Left renal cortex interstitium (tissue), 4 donors: ENCODE data around the gene MINDY2. TPM values are rescaled to one million over a fixed set of nuclear protein-coding genes. Genes with fewer than 3 reads are reported as not detected.
"Not testable (repeated sequence)": the region's sequence is repeated elsewhere in the genome, so short reads cannot be mapped to it uniquely, and the experiment has no call there.

Experiments used
- DNase-seq, 4 donors: peaks; one replicate each; pipeline ENCODE4 v3.0.0-alpha.2; 2013; ENCODE audit warnings: low read depth in 4 of 4, low spot score in 2 of 4, missing footprints in 1 of 4
- polyA plus RNA-seq, 4 donors: library from polyadenylated mRNA; unstranded; fragments of 120-200 nt; gene quantifications; one replicate each; pipeline ENCODE4 v1.2.1, GENCODE V29; 2013; ENCODE audit not compliant: insufficient read length in 4 of 4

MINDY2 gene
- polyA plus RNA-seq, 4 donors: 23.1 to 33.8 (median 26.5) TPM

DNA sequence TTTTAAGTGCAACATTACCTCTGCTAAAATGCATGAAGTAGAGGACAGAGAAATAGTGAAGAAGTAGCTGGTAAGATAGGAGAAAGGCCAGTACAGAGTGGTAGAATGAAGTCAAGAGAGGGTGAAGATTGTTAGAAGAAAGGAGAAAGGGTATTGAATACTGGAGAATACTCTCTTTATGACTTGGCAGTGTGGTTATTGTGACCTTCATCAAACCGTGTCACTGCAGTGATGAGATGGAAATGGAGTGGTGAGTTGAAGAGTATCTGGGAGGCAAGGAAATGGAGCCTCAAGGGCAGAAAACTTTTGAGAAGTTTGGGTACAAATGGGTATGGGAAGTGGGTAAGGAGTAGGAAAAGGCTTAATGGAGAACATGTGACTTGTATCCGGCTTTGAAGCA lies 24.7 kb downstream of the MINDY2 start:
- no peak for DNase-seq

DNA sequence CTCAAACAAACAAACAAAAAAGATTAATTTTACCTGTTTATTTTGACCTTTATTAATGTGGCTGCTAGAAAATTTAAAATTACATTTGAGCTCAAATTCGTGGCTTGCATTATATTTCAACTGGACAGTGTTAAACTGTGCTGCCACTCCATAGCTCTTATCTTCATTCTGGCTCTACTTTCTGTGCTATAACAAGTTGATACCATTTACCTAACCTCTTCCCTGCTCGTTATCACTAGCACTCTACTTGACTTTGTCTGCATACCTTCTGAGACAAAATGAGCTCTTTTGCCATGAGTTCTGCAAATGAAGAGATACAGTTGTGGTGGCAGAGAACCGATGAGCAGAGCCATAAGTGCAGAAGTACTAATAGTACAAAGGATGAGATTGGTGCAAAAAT lies 26.4 kb downstream of the MINDY2 start:
- no peak for DNase-seq

DNA sequence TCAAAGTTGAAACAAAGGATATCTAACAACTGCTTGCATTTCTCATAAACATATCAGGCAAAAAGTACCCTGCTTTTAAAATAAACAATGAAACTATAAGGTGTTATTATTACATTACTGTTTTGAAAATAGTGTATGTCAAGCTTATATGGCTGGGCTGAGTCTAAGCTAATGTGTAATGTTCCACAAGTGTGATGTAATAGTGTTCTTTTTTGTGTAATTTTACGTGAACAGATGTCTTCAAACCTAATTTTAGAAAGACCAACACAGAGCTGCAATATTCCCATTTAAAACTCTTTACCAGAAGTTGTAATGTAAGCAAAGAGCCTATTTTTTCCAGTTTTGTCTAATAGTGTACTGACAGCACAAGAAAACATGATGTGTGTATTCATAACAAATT lies 34.0 kb downstream of the MINDY2 start:
- DNase-seq: no peak

DNA sequence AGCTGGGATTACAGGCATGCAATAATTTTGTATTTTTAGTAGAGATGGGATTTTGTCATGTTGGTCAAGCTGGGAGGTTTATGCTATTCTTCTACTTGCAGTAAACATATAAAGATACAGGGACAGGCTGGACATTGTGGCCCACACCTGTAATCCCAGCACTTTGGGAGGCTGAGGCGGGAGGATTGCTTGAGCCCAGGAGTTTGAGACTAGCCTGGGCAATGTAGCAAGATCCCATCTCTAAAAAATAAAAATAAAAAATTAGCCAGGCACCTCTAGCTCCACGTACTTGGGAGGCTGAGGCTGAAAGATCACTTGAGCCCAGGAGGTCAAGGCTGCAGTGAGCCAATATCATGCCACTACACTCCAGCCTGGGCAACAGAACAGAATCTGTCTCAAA lies 52.2 kb downstream of the MINDY2 start:
- not testable (repeated sequence) for DNase-seq

DNA sequence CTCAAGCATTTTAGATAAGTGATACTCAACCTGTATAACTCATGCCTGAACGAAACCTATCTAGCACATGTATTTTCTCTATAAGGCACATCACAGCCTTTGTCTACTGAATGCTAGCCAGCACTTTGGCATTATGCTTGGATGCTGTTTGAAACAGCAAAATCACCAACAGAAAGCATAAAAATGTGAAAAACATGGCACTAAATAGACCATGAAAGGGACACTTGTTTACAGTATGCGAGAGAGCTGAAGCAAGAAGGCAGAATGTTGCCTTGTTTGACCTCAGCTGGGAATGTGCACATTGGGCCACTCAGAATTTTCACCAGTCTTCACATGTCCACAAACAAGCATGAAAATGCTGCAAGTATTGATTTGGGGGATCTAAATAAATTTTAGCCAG lies 59.5 kb downstream of the MINDY2 start:
- DNase-seq: no peak

DNA sequence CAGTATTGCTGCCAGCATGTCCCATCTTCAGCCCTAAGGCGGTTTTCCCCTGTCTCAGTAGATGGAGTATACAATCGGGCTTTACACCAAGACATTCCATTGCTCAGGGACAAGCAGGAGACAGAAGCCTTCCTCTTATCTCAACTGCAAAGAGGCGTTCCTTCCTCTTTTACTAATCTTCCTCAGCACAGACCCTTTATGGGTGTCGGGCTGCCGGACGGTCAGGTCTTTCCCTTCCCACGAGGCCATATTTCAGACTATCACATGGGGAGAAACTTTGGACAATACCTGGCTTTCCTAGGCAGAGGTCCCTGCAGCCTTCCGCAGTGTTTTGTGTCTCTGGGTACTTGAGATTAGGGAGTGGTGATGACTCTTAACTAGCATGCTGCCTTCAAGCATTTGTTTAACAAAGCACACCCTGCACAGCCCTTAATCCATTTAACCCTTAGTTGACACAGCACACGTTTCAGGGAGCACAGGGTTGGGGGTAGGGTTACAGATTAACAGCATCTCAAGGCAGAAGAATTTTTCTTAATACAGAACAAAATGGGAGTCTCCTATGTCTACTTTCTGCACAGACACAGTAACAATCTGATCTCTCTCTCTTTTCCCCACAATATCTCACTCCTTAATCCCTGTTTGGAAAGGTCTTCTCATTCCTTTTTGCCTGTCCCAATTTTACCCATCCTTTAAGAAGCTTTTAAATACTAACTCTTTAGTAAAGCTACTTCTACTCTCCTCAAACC lies 62.8 kb downstream of the MINDY2 start:
- DNase-seq: not testable (repeated sequence)

DNA sequence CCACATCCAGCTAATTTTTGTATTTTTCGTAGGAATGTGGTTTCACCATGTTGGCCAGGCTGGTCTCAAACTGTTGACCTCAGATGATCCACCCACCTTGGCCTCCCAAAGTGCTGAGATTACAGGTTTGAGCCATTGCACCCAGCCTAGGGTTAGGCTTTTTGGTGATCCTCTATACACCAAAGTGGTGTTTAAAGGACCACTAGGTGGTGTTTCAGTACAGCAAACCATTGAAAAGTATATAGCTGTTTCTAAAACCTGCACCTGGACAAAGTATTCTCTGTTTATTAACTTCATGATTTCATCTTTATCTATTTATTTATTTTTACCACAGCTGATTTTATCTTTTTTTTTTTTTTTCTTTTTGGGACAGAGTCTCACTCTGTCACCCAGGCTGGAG lies 68.4 kb downstream of the MINDY2 start:
- no peak for DNase-seq

DNA sequence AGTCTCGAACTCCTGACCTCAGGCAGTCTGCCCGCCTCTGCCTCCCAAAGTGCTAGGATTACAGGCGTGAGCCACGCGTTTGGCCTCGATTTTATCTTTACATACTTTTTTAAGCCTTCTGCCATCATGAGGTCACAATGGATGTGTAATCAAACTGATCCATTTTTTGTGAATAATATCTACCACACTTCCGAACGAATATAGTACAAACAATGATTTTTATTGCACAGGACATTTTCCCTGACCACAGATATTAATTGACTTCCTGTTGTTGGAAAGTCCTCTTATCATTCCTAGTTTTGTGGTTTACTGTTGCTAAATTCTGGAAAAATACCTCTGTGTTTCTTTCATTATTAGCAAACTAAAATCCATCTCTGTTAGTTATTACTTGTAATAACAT lies 68.9 kb downstream of the MINDY2 start:
- DNase-seq: no peak

DNA sequence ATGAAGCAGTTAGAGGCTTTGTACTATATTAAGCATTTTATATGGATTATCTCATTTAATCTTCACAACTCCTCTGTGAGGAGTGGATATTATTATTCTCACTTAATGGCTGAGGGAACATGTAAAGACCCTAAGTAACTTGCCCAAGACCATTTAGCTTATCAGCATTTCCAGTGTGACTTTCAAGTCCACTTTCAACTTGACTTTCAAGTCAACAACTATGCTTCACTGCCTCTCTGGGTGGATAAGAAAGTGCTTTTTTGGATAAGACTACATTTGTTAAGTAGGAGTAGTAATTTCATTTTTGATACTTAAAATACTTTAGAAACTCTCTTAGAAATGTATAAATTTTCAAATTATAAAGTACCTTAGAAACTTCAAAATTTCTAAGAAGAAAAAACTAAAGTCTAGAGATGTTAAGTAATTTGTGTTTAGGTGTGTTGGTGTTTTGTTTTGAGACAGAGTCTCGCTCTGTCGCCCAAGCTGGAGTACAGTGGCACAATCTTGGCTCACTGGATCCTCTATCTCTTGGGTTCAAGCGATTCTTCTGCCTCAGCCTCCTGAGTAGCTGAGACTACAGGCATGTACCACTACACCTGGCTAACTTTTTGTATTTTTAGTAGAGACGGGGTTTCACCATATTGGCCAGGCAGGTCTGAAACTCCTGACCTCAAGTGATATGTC lies 71.8 kb downstream of the MINDY2 start:
- DNase-seq: no peak

DNA sequence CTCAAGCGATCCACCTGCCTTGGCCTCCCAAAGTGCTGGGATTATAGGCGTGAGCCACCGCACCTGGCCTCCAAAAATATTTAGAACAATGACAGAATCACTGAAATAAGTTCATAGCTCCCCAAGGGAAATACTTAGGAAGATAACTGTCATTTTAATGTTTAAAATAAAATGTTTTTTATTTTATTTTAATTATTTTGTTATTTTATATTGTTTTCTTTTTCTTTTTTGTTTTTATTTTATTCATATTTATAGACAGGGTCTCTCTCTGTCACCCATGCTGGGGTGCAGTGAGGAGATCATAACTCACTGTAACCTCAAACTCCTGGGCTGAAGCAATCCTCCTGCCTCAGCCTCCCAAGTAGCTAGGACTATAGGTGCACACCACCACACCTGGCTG lies 80.1 kb downstream of the MINDY2 start:
- DNase-seq: not testable (repeated sequence)

DNA sequence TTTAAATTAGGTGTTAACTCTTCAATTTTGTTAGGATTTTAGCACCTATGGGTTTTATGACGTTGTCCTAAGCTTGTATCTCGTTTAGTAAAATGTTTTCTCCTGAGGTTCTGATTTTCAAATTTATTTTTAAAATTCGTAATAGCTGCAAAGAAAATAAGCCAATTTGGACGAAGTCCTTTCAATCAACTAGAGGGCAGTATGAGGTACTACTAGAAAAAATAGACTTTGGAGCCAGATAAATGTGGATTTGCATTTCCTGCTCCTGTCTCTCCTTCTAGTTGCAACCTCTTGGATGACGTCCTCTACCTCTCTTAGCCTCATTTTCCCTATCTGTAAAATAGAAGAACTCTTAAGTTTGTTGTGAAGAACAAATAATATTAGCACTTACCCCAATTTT lies 81.2 kb downstream of the MINDY2 start:
- DNase-seq: no peak

DNA sequence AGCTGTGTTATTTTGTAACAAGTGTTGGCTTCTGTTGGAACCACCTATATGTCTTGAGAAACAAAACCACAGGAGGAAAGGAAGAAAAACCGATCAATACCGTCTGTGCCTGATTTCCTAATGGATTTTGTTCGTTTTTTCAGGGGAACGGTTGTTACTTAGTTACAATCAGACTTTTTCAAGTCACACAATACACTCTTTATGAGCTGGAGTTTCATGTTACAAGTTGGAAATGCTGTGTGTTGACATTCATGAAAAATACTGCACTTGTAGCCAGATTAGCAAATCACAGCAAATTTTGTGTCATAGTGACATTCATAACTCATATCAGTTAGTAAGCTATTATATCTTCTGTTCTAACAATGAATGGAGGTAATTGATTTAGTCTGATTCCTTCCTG lies 83.5 kb downstream of the MINDY2 start:
- DNase-seq: no peak

DNA sequence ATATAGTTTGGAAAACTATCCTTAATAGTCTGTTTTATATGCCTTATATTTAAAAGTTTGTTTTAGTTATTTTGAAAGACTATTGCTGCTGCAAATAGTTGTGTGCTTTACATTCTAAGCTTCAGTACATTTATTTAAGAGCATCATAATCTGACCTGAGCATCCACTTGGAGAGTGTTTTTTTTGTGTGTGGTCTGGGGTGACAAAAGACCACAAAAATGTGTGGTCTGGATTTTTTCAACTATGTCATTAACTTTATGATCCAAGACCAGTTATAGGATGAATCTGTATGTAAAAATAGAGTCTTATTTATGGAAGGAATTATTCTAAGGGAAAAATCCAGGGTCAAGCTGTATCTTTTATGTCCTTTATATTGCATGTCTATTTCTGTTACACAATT lies 85.0 kb downstream of the MINDY2 start:
- no peak for DNase-seq

DNA sequence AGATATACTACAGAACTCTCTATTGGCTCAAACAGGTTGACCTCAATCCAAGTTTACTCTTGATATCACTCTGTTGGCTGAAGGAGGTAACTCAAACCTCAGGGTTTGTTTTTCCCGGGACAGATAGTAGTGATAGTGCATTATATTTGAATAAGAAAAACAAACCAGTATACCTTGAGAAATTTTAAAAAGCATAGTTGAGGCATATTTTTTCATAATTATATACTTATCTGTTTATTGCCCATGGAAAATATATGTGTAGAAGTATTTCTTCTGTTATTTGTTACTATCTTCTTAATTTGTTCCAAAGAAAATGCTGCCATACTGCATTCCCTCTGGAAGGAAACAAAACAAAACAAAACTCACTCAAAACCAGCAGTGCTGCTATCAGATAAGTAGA lies 85.5 kb downstream of the MINDY2 start:
- not testable (repeated sequence) for DNase-seq

DNA sequence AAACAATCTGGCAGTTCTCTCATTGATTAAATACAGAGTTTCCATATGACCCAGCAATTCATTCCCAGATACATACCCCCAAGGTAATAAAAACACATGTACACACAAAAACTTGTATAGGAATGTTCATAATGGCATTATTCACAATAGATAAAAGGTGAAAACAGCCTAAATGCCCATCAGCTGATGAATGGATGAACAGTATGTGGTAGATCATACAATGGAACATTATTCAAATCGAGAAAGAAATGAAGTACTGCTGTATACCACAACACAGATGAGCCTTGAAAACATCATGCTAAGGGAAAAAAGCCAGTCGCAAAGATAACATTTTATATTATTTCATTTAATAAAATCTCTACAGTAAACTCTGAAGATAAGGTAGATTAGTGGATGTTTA lies 91.2 kb downstream of the MINDY2 start:
- no peak for DNase-seq

DNA sequence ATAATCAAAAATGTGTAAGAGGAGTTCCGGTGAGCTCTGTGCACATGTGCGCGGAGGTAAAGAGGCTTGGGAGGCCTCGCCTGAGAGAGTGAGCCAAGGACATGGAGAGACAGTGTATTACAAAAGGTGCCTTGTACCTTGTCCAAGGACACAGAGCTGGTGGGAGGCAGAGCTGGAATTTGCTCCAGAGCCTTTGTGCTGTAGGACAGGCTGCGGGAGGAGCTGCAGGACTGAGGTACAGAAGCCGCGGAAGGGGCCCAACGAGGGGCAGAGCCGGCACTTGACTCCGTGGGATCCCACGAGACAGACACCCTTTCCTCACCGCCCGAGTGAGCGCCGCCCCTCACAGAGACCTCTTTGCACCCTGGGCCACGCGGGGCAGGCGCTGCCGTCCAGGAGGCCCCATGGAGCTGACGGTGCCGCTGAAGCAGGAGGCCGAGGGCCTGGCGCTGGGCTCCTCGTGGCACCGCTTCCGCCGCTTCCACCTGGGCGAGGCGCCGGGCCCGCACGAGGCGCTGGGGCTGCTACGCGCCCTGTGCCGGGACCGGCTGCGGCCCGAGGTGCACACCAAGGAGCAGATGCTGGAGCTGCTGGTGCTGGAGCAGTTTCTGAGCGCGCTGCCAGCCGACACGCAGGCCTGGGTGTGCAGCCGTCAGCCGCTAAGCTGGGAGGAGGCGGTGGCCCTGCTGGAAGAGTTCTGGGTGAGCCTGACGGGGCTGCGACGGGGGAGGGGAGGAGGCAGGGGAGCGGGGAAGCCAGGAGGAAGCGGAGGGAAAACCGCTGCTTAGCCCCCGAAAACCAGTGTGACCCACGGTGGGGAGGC lies 93.7 kb downstream of the MINDY2 start:
- peak in 1 of 4 donors; percentile 21 for DNase-seq

DNA sequence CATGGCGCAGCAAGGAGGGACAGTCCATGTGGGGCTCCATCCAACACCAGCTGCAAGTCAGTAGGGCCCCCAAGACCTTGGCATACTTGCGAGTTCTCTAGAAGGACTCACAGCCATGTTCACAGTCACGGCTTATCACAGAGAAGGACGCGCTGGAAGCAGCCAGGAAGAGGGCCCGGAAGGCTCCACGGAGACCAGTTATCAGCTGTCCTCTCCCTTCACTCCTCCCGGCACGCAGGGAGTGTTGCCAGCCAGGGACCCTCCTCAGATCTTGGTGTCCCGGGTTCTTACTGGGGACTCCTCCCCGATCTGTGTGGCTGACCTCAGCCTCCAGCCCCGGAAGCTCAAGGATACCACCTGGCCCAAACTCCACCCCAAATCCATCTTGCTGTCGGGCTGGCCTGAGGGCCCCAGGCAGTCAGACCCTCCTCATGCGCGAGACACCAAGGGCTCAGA lies 94.4 kb downstream of the MINDY2 start:
- DNase-seq: no peak

DNA sequence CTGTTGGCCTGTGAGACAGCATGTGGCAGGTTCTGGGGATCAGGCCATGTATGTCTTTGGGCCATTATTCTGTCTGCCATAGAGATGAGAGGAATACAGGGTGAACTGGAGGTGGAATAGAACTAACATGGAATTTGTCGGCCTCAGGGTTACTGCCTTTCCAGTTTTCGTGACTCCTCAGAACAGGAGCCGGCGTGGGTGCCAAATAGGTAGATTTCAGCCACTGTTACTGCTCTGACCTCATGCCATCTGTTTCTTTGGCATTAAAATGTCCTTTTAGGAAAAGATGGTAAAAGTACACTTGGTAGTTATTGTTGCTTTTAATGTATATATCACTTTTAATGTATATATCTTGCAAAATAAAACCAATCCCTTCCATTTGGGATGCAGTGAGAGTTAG lies 96.8 kb downstream of the MINDY2 start:
- DNase-seq: no peak

DNA sequence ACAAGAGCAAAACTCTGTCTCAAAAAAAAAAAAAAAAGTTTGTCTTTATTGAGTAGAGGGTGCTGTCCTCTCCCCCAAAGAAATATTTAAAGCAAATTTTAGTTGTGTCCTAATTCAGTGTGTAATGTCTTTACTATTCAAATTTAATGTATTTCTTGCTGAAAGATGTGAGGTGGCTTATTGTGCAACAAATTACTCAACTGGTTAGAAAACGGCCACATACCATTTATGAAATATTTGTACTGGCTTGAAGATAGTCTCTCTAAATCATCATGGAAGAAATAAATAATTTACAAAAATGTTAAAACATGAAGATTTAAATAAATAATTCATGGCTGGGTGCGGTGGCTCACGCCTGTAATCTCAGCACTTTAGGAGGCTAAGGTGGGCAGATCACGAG lies 99.3 kb downstream of the MINDY2 start:
- DNase-seq: no peak

DNA sequence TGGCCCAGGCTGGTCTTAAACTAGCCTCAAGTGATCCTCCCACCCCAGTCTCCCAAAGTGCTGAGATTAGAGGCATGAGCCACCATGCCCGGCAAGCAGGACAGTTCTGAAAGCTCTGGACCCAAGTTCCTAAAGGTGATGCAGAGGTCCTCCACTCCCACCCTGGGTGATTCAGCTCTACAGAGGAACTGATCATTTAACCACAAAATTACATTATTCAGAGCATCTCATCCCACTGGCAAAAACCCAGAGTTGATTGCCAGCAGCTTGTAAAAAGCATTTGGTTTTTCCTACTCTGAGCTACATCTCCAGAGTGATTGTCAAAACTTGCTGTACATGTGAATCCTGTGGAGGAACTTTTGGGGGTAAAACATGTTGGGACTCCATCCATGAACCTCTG lies 102.2 kb downstream of the MINDY2 start:
- DNase-seq: no peak

DNA sequence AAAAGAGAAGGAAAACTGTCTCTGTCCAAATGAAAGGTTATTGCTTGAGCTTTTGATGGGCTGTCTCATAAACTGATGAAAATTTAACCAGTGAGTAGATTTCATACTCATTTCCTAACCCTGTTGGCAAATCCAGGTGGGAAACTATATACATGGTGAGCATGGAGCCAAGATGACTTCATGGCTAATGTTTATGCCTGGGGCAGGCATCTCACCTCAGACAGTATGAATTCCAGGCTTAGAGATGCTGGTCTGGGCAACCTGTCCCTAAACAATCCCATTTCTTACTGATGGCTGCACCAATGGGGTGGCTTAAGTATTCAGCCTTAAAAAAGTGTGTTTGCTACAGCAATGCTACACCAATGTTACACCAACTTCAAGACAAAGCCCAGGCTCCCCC lies 104.2 kb downstream of the MINDY2 start:
- no peak for DNase-seq
